ENCODE measurements around the gene ANP32E. TPM values are rescaled to one million over a fixed set of nuclear protein-coding genes. Genes with fewer than 3 reads are reported as not detected.

The ANP32E gene
- total and polyA plus RNA-seq, 2 donors from 2014 or later = 22.1 to 41.7 TPM

DNA sequence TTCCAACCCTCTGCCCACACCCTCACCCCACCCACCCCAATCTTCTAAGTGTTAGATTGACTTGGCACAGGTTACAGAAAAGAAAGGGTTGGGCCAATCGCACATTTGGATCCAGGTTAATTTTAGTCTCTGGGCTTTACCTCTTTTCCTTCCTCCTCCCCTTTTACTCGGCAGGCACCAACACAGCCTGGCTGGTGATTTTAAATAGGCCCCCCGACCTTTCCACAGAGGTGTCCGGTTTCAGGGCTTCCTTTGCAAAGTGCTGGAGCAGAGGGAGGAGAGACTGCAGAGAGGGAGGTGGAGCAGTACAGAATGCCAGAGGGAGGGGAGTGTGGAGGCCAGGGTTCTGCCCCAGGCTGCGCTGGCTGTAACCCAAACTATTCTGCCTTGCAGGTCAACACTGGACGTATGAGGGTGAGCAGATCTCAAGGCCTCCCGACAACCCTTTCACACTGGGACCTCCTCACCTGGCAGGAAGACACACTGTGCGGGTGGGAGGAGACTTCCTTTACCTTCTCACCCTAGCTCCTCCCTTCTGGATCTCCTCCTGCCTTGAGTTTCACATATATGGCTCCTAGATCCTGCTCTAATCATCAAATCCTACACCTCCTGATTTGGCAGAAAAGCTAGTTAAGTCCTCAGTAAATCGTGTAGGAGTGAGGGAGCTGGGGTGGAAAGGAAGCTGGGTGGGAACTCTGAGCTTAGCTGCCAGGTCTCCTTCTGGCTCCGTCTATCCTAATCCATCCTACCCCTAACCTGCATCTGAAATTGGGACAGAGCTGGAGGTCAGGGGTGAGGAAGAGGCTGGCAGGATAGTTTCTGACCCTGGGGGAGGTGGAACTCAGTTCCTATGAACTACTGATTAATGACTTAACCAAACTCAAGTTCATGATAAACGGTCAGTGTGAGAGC lies 24.1 kb upstream of the ANP32E start:
- H3K4me3 ChIP-seq (ENCODE audit: low read length in 3 of 3) = peak overlapping the region in 2 of 3 donors; percentile 23 to 27
- peak; percentile 81 to 94 (median 89) for DNase-seq
- peaks cover 2 to 14% (median 14%) of the 10 kb centered on the region in 3 donors for H3K4me1 ChIP-seq (ENCODE audit: control insufficient read depth in 2 of 3, insufficient read depth in 2 of 3, low read depth in 1 of 3, low read length in 3 of 3)
- peak overlapping the region; percentile 5 to 19 for H3K27ac ChIP-seq (ENCODE audit: low read depth in 2 of 2, low read length in 2 of 2)
- intact Hi-C loops (cut with DNase I) = no loop called here
- FAIRE-seq = no peak
- TF ChIP-seq, protein P1, sequence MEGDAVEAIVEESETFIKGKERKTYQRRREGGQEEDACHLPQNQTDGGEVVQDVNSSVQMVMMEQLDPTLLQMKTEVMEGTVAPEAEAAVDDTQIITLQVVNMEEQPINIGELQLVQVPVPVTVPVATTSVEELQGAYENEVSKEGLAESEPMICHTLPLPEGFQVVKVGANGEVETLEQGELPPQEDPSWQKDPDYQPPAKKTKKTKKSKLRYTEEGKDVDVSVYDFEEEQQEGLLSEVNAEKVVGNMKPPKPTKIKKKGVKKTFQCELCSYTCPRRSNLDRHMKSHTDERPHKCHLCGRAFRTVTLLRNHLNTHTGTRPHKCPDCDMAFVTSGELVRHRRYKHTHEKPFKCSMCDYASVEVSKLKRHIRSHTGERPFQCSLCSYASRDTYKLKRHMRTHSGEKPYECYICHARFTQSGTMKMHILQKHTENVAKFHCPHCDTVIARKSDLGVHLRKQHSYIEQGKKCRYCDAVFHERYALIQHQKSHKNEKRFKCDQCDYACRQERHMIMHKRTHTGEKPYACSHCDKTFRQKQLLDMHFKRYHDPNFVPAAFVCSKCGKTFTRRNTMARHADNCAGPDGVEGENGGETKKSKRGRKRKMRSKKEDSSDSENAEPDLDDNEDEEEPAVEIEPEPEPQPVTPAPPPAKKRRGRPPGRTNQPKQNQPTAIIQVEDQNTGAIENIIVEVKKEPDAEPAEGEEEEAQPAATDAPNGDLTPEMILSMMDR (IDR thresholded peaks at IDR 0.05; ENCODE audit: borderline replicate concordance, extremely low read depth, insufficient read depth) = no peak
- peak overlapping the region in 1 of 3 donors; percentile 36 for H3K9ac ChIP-seq (ENCODE audit: low read length in 3 of 3)
- H3K9me3 ChIP-seq (ENCODE audit: control insufficient read depth in 2 of 3, insufficient read depth in 1 of 3, low read length in 3 of 3) = no peaks in the 10 kb centered on the region
- H3K27me3 ChIP-seq (ENCODE audit: control insufficient read depth, insufficient read depth, low read length) = no peaks in the 10 kb centered on the region
- H3K36me3 ChIP-seq (ENCODE audit: control insufficient read depth in 2 of 3, insufficient read depth in 3 of 3, low read length in 3 of 3) = peaks cover 0 to 4% (median 1%) of the 10 kb centered on the region in 3 donors

DNA sequence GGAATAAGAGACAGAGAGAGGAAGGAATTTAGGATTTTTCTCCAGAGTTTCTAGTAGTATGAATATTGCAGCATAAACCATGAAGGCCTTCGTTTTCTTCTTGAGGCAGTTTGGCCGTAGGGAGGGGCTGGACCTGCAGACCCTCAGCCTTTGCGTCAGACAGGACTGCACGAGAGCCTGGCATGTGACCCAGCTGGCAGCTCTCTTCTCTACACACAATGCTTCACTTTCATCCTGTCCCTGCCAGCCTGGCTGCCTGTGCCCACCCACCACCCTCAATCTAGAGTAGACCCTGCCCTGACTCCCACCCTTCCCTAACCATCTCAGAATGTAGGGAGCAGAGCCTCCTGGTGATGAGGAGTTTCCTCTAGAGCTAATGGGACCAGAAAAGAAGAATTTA lies 23.3 kb upstream of the ANP32E start:
- Histone ChIP-seq H3K9me3 (ENCODE audit: control insufficient read depth in 2 of 3, insufficient read depth in 1 of 3, low read length in 3 of 3) (no peaks in the 10 kb centered on the region), H3K27ac (ENCODE audit: low read depth in 2 of 2, low read length in 2 of 2) (no peak overlapping the region), H3K4me1 (ENCODE audit: control insufficient read depth in 2 of 3, insufficient read depth in 2 of 3, low read depth in 1 of 3, low read length in 3 of 3) (peaks cover 2 to 14% (median 14%) of the 10 kb centered on the region in 3 donors), H3K36me3 (ENCODE audit: control insufficient read depth in 2 of 3, insufficient read depth in 3 of 3, low read length in 3 of 3) (no peaks in the 10 kb centered on the region), H3K27me3 (ENCODE audit: control insufficient read depth, insufficient read depth, low read length) (no peaks in the 10 kb centered on the region), H3K4me3 (ENCODE audit: low read length in 3 of 3) (no peak overlapping the region), H3K9ac (ENCODE audit: low read length in 3 of 3) (no peak overlapping the region)
- FAIRE-seq (no peak), DNase-seq (peak in 1 of 5 donors; percentile 40)
- TF ChIP-seq, protein P1 (IDR thresholded peaks at IDR 0.05; ENCODE audit: borderline replicate concordance, extremely low read depth, insufficient read depth) = no peak
- intact Hi-C loops (cut with DNase I) = no loop called here

DNA sequence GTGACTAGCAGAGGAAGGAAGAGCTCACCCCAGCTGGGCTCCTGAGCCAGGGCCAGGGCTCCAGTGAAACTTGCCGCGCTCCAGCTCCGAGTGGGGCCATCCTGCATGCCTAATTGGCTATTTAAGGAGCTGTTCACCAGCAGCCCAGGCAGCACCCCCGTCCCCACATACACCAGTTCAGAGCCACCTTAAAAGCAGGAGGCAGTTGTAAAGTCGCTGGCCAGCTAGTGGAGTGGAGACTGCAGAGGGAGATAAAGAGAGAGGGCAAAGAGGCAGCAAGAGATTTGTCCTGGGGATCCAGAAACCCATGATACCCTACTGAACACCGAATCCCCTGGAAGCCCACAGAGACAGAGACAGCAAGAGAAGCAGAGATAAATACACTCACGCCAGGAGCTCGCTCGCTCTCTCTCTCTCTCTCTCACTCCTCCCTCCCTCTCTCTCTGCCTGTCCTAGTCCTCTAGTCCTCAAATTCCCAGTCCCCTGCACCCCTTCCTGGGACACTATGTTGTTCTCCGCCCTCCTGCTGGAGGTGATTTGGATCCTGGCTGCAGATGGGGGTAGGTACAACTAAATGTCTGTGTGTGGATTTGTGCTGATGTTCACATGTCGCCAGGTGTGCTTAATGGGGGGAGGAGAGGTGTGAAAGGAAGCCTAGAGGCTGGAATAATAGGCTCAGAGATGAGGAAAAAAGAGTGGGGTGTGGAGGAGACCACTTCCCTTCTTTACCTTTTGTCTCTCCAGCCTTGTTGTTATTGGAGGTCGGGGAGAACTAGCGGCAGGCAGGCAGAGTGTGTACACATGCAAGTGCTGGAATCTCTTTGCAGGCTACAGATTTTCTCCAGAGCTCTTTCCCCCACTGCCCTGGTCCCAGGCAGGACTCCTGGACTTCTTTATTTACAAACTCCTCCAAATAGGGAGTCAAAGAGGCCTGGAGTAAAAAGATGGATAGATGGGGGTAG lies 22.0 kb upstream of the ANP32E start, which contains the start of gene CA14:
Gene CA14 (plus strand): TSS at position 151 of the 962 bp plus-strand sequence. CDS start 355 bp downstream, at position 506.
- DNase-seq (peak in 4 of 5 donors; percentile 67 to 77 (median 70)), FAIRE-seq (no peak)
- peaks cover 2 to 14% (median 14%) of the 10 kb centered on the region in 3 donors for H3K4me1 ChIP-seq (ENCODE audit: control insufficient read depth in 2 of 3, insufficient read depth in 2 of 3, low read depth in 1 of 3, low read length in 3 of 3)
- peak within 1 kb of the TSS in 2 of 3 donors; percentile 20 to 45 for H3K9ac ChIP-seq (ENCODE audit: low read length in 3 of 3)
- H3K4me3 ChIP-seq (ENCODE audit: low read length in 3 of 3) = peak within 1 kb of the TSS in 1 of 3 donors; percentile 13
- no peak within 1 kb of the TSS for H3K27ac ChIP-seq (ENCODE audit: low read depth in 2 of 2, low read length in 2 of 2)
- no peaks in the 10 kb centered on the region for H3K27me3 ChIP-seq (ENCODE audit: control insufficient read depth, insufficient read depth, low read length)
- H3K9me3 ChIP-seq (ENCODE audit: control insufficient read depth in 2 of 3, insufficient read depth in 1 of 3, low read length in 3 of 3) = no peaks in the 10 kb centered on the region
- no peaks in the 10 kb centered on the region for H3K36me3 ChIP-seq (ENCODE audit: control insufficient read depth in 2 of 3, insufficient read depth in 3 of 3, low read length in 3 of 3)
- TF ChIP-seq, protein P1 (IDR thresholded peaks at IDR 0.05; ENCODE audit: borderline replicate concordance, extremely low read depth, insufficient read depth) = no peak
- intact Hi-C loops (cut with DNase I) = no loop called here

Measured in kidney (tissue), 14 donors.